GM12878 (cell line): Measurements from ENCODE around the gene CD86.

ENCODE experiments used
- CHD4 ChIP-seq: fragments of 200-600 bp; sonication (generic); IDR thresholded peaks from 2 replicates; pipeline ENCODE4 v1.6.1; 2016; ENCODE audit warnings: mild to moderate bottlenecking
- CTCF ChIP-seq, 3 experiments: IDR thresholded peaks in 2 of 3; conservative IDR thresholded peaks in 1 of 3; 2 replicates each; pipeline ENCODE4 v1.5.1; 2011; ENCODE audit warnings: low read depth in 3 of 3, low read length in 3 of 3, mild to moderate bottlenecking in 3 of 3, control low read depth in 2 of 3, moderate library complexity in 2 of 3, inconsistent platforms in 1 of 3, mixed read lengths in 1 of 3; ENCODE audit not compliant: control insufficient read depth in 2 of 3, insufficient read depth in 1 of 3; ENCODE audit errors: extremely low read depth in 1 of 3
- SIN3A ChIP-seq: IDR thresholded peaks from 2 replicates; pipeline ENCODE4 v1.6.1; 2012; ENCODE audit warnings: low read depth, low read length, improper control_type of control experiment
- YY1 ChIP-seq: IDR thresholded peaks from 2 replicates; pipeline ENCODE4 v1.6.1; 2011; ENCODE audit warnings: low read depth, mild to moderate bottlenecking, low read length

- TF ChIP-seq YY1 (no peak; the same call in 1 of the 2 replicates), CTCF (IDR thresholded peaks at IDR 0.05 in 2 of 3, conservative IDR thresholded peaks at IDR 0.05 in 1 of 3; ENCODE audit: control insufficient read depth in 2 of 3, extremely low read depth in 1 of 3, insufficient read depth in 1 of 3, low read depth in 3 of 3, low read length in 3 of 3) (no peak), CHD4 (no peak), SIN3A (no peak)
Measured at GRCh38 chr3:122103821-122104514, 48.8 kb downstream of the CD86 start.
